GM13976 (cell line): ENCODE measurements around the gene FAM32A.
A peak's percentile ranks its signal among the peaks of the same experiment; 100 is the strongest.

Source experiments
- DNase-seq: peaks from one replicate; pipeline ENCODE4 v3.0.0; 2012; ENCODE audit warnings: low spot score
- CTCF ChIP-seq: IDR thresholded peaks from 2 replicates; pipeline ENCODE4 v1.5.1; 2012; ENCODE audit warnings: borderline replicate concordance, mild to moderate bottlenecking; ENCODE audit not compliant: insufficient read depth; ENCODE audit errors: extremely low read depth, missing control alignments, control extremely low read depth
- in situ Hi-C: fragments of 300-500 bp; cut with MboI; formaldehyde crosslinking; loops from one replicate; pipeline ENCODE4 v1.12.0; 2022; ENCODE audit warnings: low sequenced_read_pairs, mixed read lengths, inconsistent platforms; ENCODE audit not compliant: unreplicated experiment

Gene FAM32A

GRCh38 chr19:16185123-16185767 is at the start of gene FAM32A:
Gene FAM32A, plus strand, starts transcription at chr19:16185410. Its CDS starts 33 bp downstream, at chr19:16185443.
- DNase-seq: peak; percentile 98
- no peak for TF ChIP-seq CTCF
- in situ Hi-C loops: loop anchor here (25.0 kb wide), 1 partner anchor 548 kb away; the partner anchor contains the start of gene CYP4F3

GRCh38 chr19:16135430-16136127 is 49.6 kb upstream of the FAM32A start:
- in situ Hi-C loops: no loop called here
- DNase-seq: no peak
- no peak for TF ChIP-seq CTCF

- DNase-seq: no peak
- in situ Hi-C loops: no loop called here
These were observed 48.8 kb upstream of the FAM32A start for GRCh38 chr19:16136185-16136999.

GRCh38 chr19:16139752-16140151 is 45.5 kb upstream of the FAM32A start:
- no peak for TF ChIP-seq CTCF

More at GRCh38 chr19:16136185-16136999, 48.8 kb upstream of the FAM32A start:
- TF ChIP-seq CTCF: no peak

GRCh38 chr19:16141043-16141442 is 44.2 kb upstream of the FAM32A start:
- no peak for TF ChIP-seq CTCF
- in situ Hi-C loops: no loop called here
- DNase-seq: peak; percentile 56

More at GRCh38 chr19:16139752-16140151, 45.5 kb upstream of the FAM32A start:
- in situ Hi-C loops: no loop called here
- peak; percentile 59 for DNase-seq

- no peak for DNase-seq
- TF ChIP-seq CTCF: no peak
- in situ Hi-C loops: no loop called here
These were observed 43.1 kb upstream of the FAM32A start for GRCh38 chr19:16142032-16142580.
